H1 (cell line): Measurements from ENCODE around the gene UROS.

ENCODE experiments used
- CHD1 ChIP-seq: IDR thresholded peaks from 2 replicates; pipeline ENCODE4 v1.6.1; 2012; ENCODE audit warnings: low read depth, low read length, improper control_type of control experiment
- CTCF ChIP-seq, 3 experiments: IDR thresholded peaks; 1 replicate in 2 of 3; 2 replicates in 1 of 3; pipeline versions ENCODE4 v1.5.1 to v1.6.1; 2011; ENCODE audit warnings: low read length in 3 of 3, mild to moderate bottlenecking in 3 of 3, inconsistent platforms in 2 of 3, low read depth in 1 of 3, moderate library complexity in 1 of 3; ENCODE audit not compliant: insufficient read depth in 1 of 3; ENCODE audit errors: control extremely low read depth in 1 of 3
- POLR2A ChIP-seq, 2 experiments: IDR thresholded peaks; 1 replicate in 1 of 2; 2 replicates in 1 of 2; pipeline ENCODE4 v1.6.1; 2011; ENCODE audit warnings: low read depth in 2 of 2, low read length in 2 of 2, mild to moderate bottlenecking in 2 of 2; ENCODE audit errors: control extremely low read depth in 1 of 2
- RFX5 ChIP-seq: IDR thresholded peaks from 2 replicates; pipeline ENCODE4 v1.6.1; 2011; ENCODE audit warnings: low read depth, low read length, improper control_type of control experiment, borderline replicate concordance
- SP1 ChIP-seq: IDR thresholded peaks from 2 replicates; pipeline ENCODE4 v1.6.1; 2011; ENCODE audit warnings: low read depth, low read length
- USF2 ChIP-seq: IDR thresholded peaks from 2 replicates; pipeline ENCODE4 v1.6.1; 2011; ENCODE audit warnings: low read length, improper control_type of control experiment

GRCh38 chr10:125848371-125848770, 25.3 kb upstream of the UROS start:
- TF ChIP-seq SP1 = no peak
- TF ChIP-seq CTCF (IDR thresholded peaks at IDR 0.05; ENCODE audit: control extremely low read depth in 1 of 3, insufficient read depth in 1 of 3, low read depth in 1 of 3, low read length in 3 of 3) = no peak
- no peak for TF ChIP-seq RFX5
- TF ChIP-seq CHD1 = no peak
- no peak for TF ChIP-seq USF2
- no peak for TF ChIP-seq POLR2A (IDR thresholded peaks at IDR 0.05; ENCODE audit: control extremely low read depth in 1 of 2, low read depth in 2 of 2, low read length in 2 of 2)
